CD14-positive monocyte (primary cell): ENCODE measurements around the gene GJB6. TPM values are rescaled to one million over a fixed set of nuclear protein-coding genes. Genes with fewer than 3 reads are reported as not detected.

Source experiments
- DNase-seq, 3 donors: peaks; one replicate each; pipeline ENCODE4 v3.0.0-alpha.2; 2011 to 2022
- H2AFZ ChIP-seq: 2 replicates; pipeline ENCODE4 v1.6.0; 2012; ENCODE audit warnings: mild to moderate bottlenecking, low read depth, low read length, inconsistent platforms; ENCODE audit not compliant: insufficient read depth, poor library complexity, severe bottlenecking
- H3K27ac ChIP-seq, 2 donors: 1 replicate in 1 of 2; 2 replicates in 1 of 2; pipeline ENCODE4 v1.5.1; 2012 to 2013; ENCODE audit warnings: low read length in 2 of 2, control low read depth in 1 of 2, inconsistent platforms in 1 of 2, low read depth in 1 of 2, mild to moderate bottlenecking in 1 of 2
- H3K27me3 ChIP-seq, 2 donors: one replicate each; pipeline versions ENCODE4 v1.6.0 to v1.6.1; 2011 to 2013; ENCODE audit warnings: low read length in 2 of 2; ENCODE audit not compliant: control insufficient read depth in 2 of 2, insufficient read depth in 2 of 2
- H3K36me3 ChIP-seq, 2 donors: replicated peaks in 1 of 2; 1 replicate in 1 of 2; 2 replicates in 1 of 2; pipeline versions ENCODE4 v1.5.1 to v1.6.1; 2012 to 2013; ENCODE audit warnings: low read length in 2 of 2, control low read depth in 1 of 2, inconsistent platforms in 1 of 2, mild to moderate bottlenecking in 1 of 2; ENCODE audit not compliant: insufficient read depth in 2 of 2, control insufficient read depth in 1 of 2
- H3K4me1 ChIP-seq, 2 donors: 1 replicate in 1 of 2; 2 replicates in 1 of 2; pipeline versions ENCODE4 v1.5.1 to v1.6.1; 2012 to 2013; ENCODE audit warnings: low read length in 2 of 2, control low read depth in 1 of 2, inconsistent platforms in 1 of 2, mild to moderate bottlenecking in 1 of 2, moderate library complexity in 1 of 2; ENCODE audit not compliant: insufficient read depth in 2 of 2, control insufficient read depth in 1 of 2
- H3K4me2 ChIP-seq: replicated peaks from 2 replicates; pipeline ENCODE3; 2012; ENCODE audit warnings: low read length, moderate library complexity, mild to moderate bottlenecking; ENCODE audit not compliant: poor library complexity, severe bottlenecking; ENCODE audit errors: extremely low read depth
- H3K4me3 ChIP-seq, 3 experiments: fragments of 200-600 bp in 1 of 3; sonication (generic) in 1 of 3; replicated peaks in 1 of 3; 1 replicate in 2 of 3; 2 replicates in 1 of 3; pipeline ENCODE4 v1.5.1; 2011 to 2013; ENCODE audit warnings: low read length in 3 of 3, mild to moderate bottlenecking in 3 of 3, control low read depth in 2 of 3, low read depth in 2 of 3, inconsistent platforms in 1 of 3, moderate library complexity in 1 of 3
- H3K79me2 ChIP-seq: 2 replicates; pipeline ENCODE4 v1.6.0; 2012; ENCODE audit warnings: mild to moderate bottlenecking, control low read depth, inconsistent platforms, low read length, moderate library complexity; ENCODE audit not compliant: insufficient read depth
- H3K9ac ChIP-seq: 2 replicates; pipeline ENCODE4 v1.6.0; 2017; ENCODE audit warnings: low read length, mild to moderate bottlenecking; ENCODE audit not compliant: insufficient read depth, poor library complexity, severe bottlenecking
- H3K9me3 ChIP-seq, 2 donors: replicated peaks in 1 of 2; 1 replicate in 1 of 2; 2 replicates in 1 of 2; pipeline versions ENCODE4 v1.5.1 to v1.6.1; 2012 to 2013; ENCODE audit warnings: low read length in 2 of 2, control low read depth in 1 of 2; ENCODE audit not compliant: control insufficient read depth in 1 of 2, insufficient read depth in 1 of 2
- H4K20me1 ChIP-seq: 2 replicates; pipeline ENCODE4 v1.6.0; 2012; ENCODE audit warnings: mild to moderate bottlenecking, low read length, control low read depth, moderate library complexity; ENCODE audit not compliant: insufficient read depth
- H3K27ac Mint-ChIP-seq, 7 donors: one replicate each; pipeline ENCODE4 v1.8.0; 2020; ENCODE audit warnings: mild to moderate bottlenecking in 7 of 7, mixed read lengths in 7 of 7, moderate library complexity in 6 of 7, inconsistent platforms in 2 of 7
- H3K27me3 Mint-ChIP-seq, 3 donors: one replicate each; pipeline ENCODE4 v1.8.0; 2021 to 2022; ENCODE audit warnings: low read depth in 3 of 3, mild to moderate bottlenecking in 3 of 3, mixed read lengths in 3 of 3, moderate library complexity in 3 of 3, inconsistent platforms in 1 of 3
- H3K36me3 Mint-ChIP-seq, 2 donors: one replicate each; pipeline ENCODE4 v1.8.0; 2020; ENCODE audit warnings: mixed read lengths in 2 of 2, inconsistent platforms in 1 of 2, mild to moderate bottlenecking in 1 of 2
- H3K4me1 Mint-ChIP-seq: one replicate; pipeline ENCODE4 v1.8.0; 2020; ENCODE audit warnings: mild to moderate bottlenecking, mixed read lengths
- H3K4me3 Mint-ChIP-seq, 2 donors: one replicate each; pipeline ENCODE4 v1.8.0; 2020; ENCODE audit warnings: mild to moderate bottlenecking in 2 of 2, mixed read lengths in 2 of 2, moderate library complexity in 1 of 2
- H3K9me3 Mint-ChIP-seq, 7 donors: one replicate each; pipeline ENCODE4 v1.8.0; 2020 to 2022; ENCODE audit warnings: mixed read lengths in 7 of 7, mild to moderate bottlenecking in 6 of 7, moderate library complexity in 6 of 7, inconsistent platforms in 2 of 7
- CTCF ChIP-seq: fragments of 200-600 bp; IDR thresholded peaks from one replicate; pipeline ENCODE4 v1.8.0; 2022; ENCODE audit warnings: antibody characterized with exemption, mild to moderate bottlenecking
- WGBS: methylation state at CpG from one replicate; pipeline ENCODE4 v1.1.5; 2013; ENCODE audit warnings: missing lambda C conversion rate; ENCODE audit not compliant: insufficient coverage; 5-methylcytosine and 5-hydroxymethylcytosine counted together
- intact Hi-C, 2 donors: fragments of 100-400 bp; cut with micrococcal nuclease; formaldehyde crosslinking; loops; one replicate each; pipeline versions ENCODE4 v1.15.0 to v1.15.1; 2023
- polyA plus RNA-seq, 3 donors: library from polyadenylated mRNA; depleted of rRNA in 1 of 3; unstranded in 2 of 3; stranded (reverse) in 1 of 3; fragments of 300-500 nt in 2 of 3; fragments of >200 nt in 1 of 3; fragmentation: Illumina TruSeq in 2 of 3; gene quantifications; 1 replicate in 2 of 3; 2 replicates in 1 of 3; pipeline ENCODE4 v1.2.3, GENCODE V29; 2012 to 2021

Gene GJB6
- polyA plus RNA-seq, 3 donors, result 0.32 TPM; not detected in 2

- Mint-ChIP-seq H3K27ac (peak overlapping the region; percentile 83 to 98 (median 93)), H3K27me3 (peaks cover 41 to 55% (median 47%) of the 10 kb centered on the region in 3 donors), H3K9me3 (peaks cover 0 to 6% (median 0%) of the 10 kb centered on the region in 7 donors), H3K4me3 (peak overlapping the region; percentile 58 to 80), H3K36me3 (peaks cover 0 to 9% of the 10 kb centered on the region in 2 donors), H3K4me1 (peaks cover 70% of the 10 kb centered on the region)
- Histone ChIP-seq H3K27me3 (peaks cover 31 to 37% of the 10 kb centered on the region in 2 donors), H3K4me2 (peak overlapping the region; percentile 45), H4K20me1 (no peaks in the 10 kb centered on the region), H3K9ac (no peak overlapping the region), H3K27ac (peak overlapping the region; percentile 49 to 89), H2AFZ (no peak overlapping the region), H3K36me3 (no peaks in the 10 kb centered on the region), H3K4me1 (peaks cover 17 to 56% of the 10 kb centered on the region in 2 donors), H3K79me2 (no peaks in the 10 kb centered on the region), H3K9me3 (no peaks in the 10 kb centered on the region), H3K4me3 (peak overlapping the region in 2 of 3 experiments; percentile 9 to 56)
- intact Hi-C loops, result loop anchor here in 1 of 2 donors (10.0 kb wide), 1 partner anchor 51 kb away; no protein-coding TSS in a partner anchor
- WGBS, result 100% methylated on average over 2 of the region's 3 CpGs
- no peak for DNase-seq
- no peak for TF ChIP-seq CTCF
Measured at GRCh38 chr13:20175406-20175794, 56.7 kb downstream of the GJB6 start.

- Histone ChIP-seq H3K9ac (no peak overlapping the region), H3K4me1 (peaks cover 17 to 62% of the 10 kb centered on the region in 2 donors), H3K27ac (peak overlapping the region; percentile 49 to 89), H4K20me1 (no peaks in the 10 kb centered on the region), H2AFZ (no peak overlapping the region), H3K27me3 (peaks cover 29 to 37% of the 10 kb centered on the region in 2 donors), H3K4me3 (peak overlapping the region in 2 of 3 experiments; percentile 9 to 56), H3K9me3 (no peaks in the 10 kb centered on the region), H3K79me2 (no peaks in the 10 kb centered on the region), H3K36me3 (no peaks in the 10 kb centered on the region), H3K4me2 (peak overlapping the region; percentile 45)
- Mint-ChIP-seq H3K4me1 (peaks cover 76% of the 10 kb centered on the region), H3K4me3 (peak overlapping the region; percentile 58 to 80), H3K9me3 (peaks cover 0 to 6% (median 0%) of the 10 kb centered on the region in 7 donors), H3K27ac (peak overlapping the region; percentile 83 to 98 (median 93)), H3K36me3 (peaks cover 0 to 9% of the 10 kb centered on the region in 2 donors), H3K27me3 (peaks cover 37 to 54% (median 47%) of the 10 kb centered on the region in 3 donors)
- WGBS, result 37% methylated on average over 10 of the region's 22 CpGs
- DNase-seq, result peak; percentile 94 to 100 (median 95)
- intact Hi-C loops, result loop anchor here in 1 of 2 donors (10.0 kb wide), 1 partner anchor 50 kb away; no protein-coding TSS in a partner anchor
- no peak for TF ChIP-seq CTCF
Measured at GRCh38 chr13:20174656-20175405, 57.3 kb downstream of the GJB6 start.
